PC-9 (cell line): ENCODE results near the gene ADAMTS13.

Experiments
- CTCF ChIP-seq: fragments of 200-600 bp; sonication (generic); conservative IDR thresholded peaks from 2 replicates; pipeline ENCODE4 v1.6.1; 2017; ENCODE audit warnings: mixed run types, antibody characterized with exemption, mild to moderate bottlenecking, moderate library complexity
- EZH2 ChIP-seq: fragments of 200-600 bp; sonication (generic); IDR thresholded peaks from 2 replicates; pipeline ENCODE4 v1.8.0; 2017; ENCODE audit warnings: antibody characterized with exemption, low read depth

- TF ChIP-seq CTCF (no peak), EZH2 (no peak)
Observed at GRCh38 chr9:133491656-133491925, 69.4 kb downstream of the ADAMTS13 start.
